ENCODE measurements around the gene SAP25. TPM values are rescaled to one million over a fixed set of nuclear protein-coding genes. Genes with fewer than 3 reads are reported as not detected.

SAP25 gene
- total RNA-seq, 6 experiments from 2014 or later, result 0.40 to 0.87 (median 0.55) TPM; not detected in 3

DNA sequence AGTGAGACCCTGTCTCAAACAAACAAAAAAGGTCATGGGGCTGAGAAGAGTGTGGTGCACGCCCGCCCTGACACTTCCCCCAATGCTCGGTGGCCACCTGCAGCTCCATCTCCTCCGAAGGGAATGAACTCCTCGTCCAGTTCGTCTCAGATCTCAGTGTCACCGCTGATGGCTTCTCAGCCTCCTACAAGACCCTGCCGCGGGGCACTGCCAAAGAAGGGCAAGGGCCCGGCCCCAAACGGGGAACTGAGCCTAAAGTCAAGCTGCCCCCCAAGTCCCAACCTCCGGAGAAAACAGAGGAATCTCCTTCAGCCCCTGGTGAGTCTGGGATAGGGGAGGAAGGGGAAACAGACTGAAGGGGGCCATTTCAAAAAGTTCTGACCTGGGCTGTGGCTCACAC, 32.6 kb upstream of the SAP25 start:
- TF ChIP-seq, protein P1, sequence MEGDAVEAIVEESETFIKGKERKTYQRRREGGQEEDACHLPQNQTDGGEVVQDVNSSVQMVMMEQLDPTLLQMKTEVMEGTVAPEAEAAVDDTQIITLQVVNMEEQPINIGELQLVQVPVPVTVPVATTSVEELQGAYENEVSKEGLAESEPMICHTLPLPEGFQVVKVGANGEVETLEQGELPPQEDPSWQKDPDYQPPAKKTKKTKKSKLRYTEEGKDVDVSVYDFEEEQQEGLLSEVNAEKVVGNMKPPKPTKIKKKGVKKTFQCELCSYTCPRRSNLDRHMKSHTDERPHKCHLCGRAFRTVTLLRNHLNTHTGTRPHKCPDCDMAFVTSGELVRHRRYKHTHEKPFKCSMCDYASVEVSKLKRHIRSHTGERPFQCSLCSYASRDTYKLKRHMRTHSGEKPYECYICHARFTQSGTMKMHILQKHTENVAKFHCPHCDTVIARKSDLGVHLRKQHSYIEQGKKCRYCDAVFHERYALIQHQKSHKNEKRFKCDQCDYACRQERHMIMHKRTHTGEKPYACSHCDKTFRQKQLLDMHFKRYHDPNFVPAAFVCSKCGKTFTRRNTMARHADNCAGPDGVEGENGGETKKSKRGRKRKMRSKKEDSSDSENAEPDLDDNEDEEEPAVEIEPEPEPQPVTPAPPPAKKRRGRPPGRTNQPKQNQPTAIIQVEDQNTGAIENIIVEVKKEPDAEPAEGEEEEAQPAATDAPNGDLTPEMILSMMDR (IDR thresholded peaks at IDR 0.05), result no peak
- Mint-ChIP-seq H3K4me1 (ENCODE audit: low read depth) (peaks cover 22% of the 10 kb centered on the region), H3K36me3 (ENCODE audit: low read depth) (peaks cover 9% of the 10 kb centered on the region), H3K27me3 (ENCODE audit: insufficient read depth) (no peaks in the 10 kb centered on the region; the same call in none of the 2 replicates), H3K4me3 (no peak overlapping the region), H3K9me3 (no peaks in the 10 kb centered on the region), H3K27ac (no peak overlapping the region)
- DNase-seq, result no peak

GRCh38 chr7:100604976-100605911, 31.5 kb upstream of the SAP25 start:
- TF ChIP-seq, protein P1 (IDR thresholded peaks at IDR 0.05), result no peak
- H3K27ac Mint-ChIP-seq, result peak overlapping the region; percentile 45; the same call in 1 of the 2 replicates
- H3K4me3 Mint-ChIP-seq, result peak overlapping the region; percentile 77
- H3K27me3 Mint-ChIP-seq (ENCODE audit: insufficient read depth), result no peaks in the 10 kb centered on the region; the same call in none of the 2 replicates
- peaks cover 9% of the 10 kb centered on the region for H3K36me3 Mint-ChIP-seq (ENCODE audit: low read depth)
- no peaks in the 10 kb centered on the region for H3K9me3 Mint-ChIP-seq
- H3K4me1 Mint-ChIP-seq (ENCODE audit: low read depth), result peaks cover 16% of the 10 kb centered on the region
- DNase-seq, result no peak

DNA sequence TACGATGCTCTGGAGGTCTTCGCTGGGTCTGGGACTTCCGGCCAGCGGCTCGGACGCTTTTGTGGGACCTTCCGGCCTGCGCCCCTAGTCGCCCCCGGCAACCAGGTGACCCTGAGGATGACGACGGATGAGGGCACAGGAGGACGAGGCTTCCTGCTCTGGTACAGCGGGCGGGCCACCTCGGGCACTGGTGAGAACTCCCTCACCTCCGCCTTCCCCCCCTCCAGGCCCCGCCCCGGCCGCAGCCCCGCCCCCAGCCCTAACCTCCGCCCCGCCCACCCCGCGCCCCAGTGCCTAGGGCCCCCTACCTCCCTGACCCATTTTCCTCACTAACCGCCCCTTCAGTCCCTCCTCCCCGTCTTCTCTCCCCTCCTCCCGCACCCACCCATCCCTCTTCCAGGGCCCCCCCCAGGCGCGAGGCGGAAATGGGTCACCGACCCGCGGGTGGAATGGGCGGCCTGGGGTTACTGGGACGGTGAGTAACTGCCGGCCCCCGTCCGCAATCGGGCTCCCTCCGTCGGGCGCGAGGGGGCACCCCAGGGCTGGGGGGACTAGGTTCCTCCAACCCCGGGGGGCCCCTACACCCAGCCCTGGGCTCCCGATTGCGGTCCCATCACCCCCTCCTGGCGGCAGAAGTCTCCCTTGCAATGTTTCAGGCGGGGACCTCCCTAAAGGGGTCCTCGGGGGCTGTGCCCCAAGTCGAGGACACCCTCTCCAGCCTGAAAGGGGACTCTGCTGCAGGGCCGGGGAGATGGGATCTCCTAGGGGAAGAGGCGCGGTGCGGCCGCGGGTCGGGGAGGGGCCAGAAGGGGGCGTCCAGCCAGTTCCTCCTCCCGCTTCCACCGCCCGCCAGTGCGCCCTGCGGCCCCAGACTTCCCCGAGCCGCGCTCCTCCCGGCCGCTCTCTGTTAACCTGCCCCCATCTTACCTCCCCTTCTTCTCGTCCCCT, 30.6 kb upstream of the SAP25 start:
- Mint-ChIP-seq H3K9me3 (no peaks in the 10 kb centered on the region), H3K27me3 (ENCODE audit: insufficient read depth) (no peaks in the 10 kb centered on the region; the same call in none of the 2 replicates), H3K36me3 (ENCODE audit: low read depth) (peaks cover 9% of the 10 kb centered on the region), H3K4me1 (ENCODE audit: low read depth) (peaks cover 16% of the 10 kb centered on the region), H3K27ac (peak overlapping the region; percentile 84), H3K4me3 (peak overlapping the region; percentile 90)
- DNase-seq, result peak; percentile 48
- TF ChIP-seq, protein P1 (IDR thresholded peaks at IDR 0.05), result peak; percentile 80

DNA sequence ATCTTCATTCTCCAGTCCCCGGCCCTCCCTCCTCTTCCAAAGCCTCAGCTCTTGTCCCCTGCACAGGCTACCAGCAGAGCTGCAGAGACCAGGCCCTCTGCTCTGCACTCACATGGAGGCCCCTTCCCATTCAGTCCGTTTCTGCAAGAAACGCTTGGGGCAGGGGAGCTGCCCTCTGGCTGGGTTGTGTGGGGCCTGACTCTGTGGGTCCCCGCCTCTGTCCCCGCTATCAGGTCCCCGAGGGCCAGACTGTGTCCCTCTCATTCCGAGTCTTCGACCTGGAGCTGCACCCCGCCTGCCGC, 30.0 kb upstream of the SAP25 start:
- Mint-ChIP-seq H3K4me1 (ENCODE audit: low read depth) (peaks cover 16% of the 10 kb centered on the region), H3K27ac (peak overlapping the region; percentile 84), H3K4me3 (peak overlapping the region; percentile 90), H3K27me3 (ENCODE audit: insufficient read depth) (no peaks in the 10 kb centered on the region; the same call in none of the 2 replicates), H3K9me3 (no peaks in the 10 kb centered on the region), H3K36me3 (ENCODE audit: low read depth) (peaks cover 9% of the 10 kb centered on the region)
- peak; percentile 31 for DNase-seq
- TF ChIP-seq, protein P1 (IDR thresholded peaks at IDR 0.05), result no peak

- TF ChIP-seq, protein P1 (IDR thresholded peaks at IDR 0.05), result no peak
- Mint-ChIP-seq H3K4me3 (peak overlapping the region; percentile 90), H3K36me3 (ENCODE audit: low read depth) (peaks cover 9% of the 10 kb centered on the region), H3K27ac (peak overlapping the region; percentile 84), H3K4me1 (ENCODE audit: low read depth) (peaks cover 16% of the 10 kb centered on the region), H3K9me3 (no peaks in the 10 kb centered on the region), H3K27me3 (ENCODE audit: insufficient read depth) (no peaks in the 10 kb centered on the region; the same call in none of the 2 replicates)
- peak; percentile 78 for DNase-seq
Measured at GRCh38 chr7:100602889-100603725, 29.4 kb upstream of the SAP25 start.
